ENCODE results near the gene CLIC4. TPM values are rescaled to one million over a fixed set of nuclear protein-coding genes. Genes with fewer than 3 reads are reported as not detected.

The CLIC4 gene
- total and polyA plus RNA-seq, 2 of the 8 experiments (the other 6 are each of a cell fraction or from before 2014, with no cell fraction given): 77.5 to 293 TPM

- TF ChIP-seq CHD7 (IDR thresholded peaks at IDR 0.05; ENCODE audit: insufficient replicate concordance, low read length) (no peak), TEAD4 (IDR thresholded peaks at IDR 0.05; ENCODE audit: low read depth, low read length) (no peak), MAX (IDR thresholded peaks at IDR 0.05) (no peak), POLR2AphosphoS5 (IDR thresholded peaks at IDR 0.05; ENCODE audit: low read depth, low read length) (no peak), ZNF274 (IDR thresholded peaks at IDR 0.05; ENCODE audit: borderline replicate concordance, extremely low read depth, low read length) (no peak), CEBPB (IDR thresholded peaks at IDR 0.05; ENCODE audit: low read depth, low read length) (no peak), TAF1 (IDR thresholded peaks at IDR 0.05; ENCODE audit: low read depth, low read length) (no peak), KDM4A (IDR thresholded peaks at IDR 0.05; ENCODE audit: low read depth, low read length, severe bottlenecking) (no peak), EGR1 (IDR thresholded peaks at IDR 0.05; ENCODE audit: borderline replicate concordance, low read depth, low read length) (no peak), EP300 (IDR thresholded peaks at IDR 0.05; ENCODE audit: borderline replicate concordance in 1 of 2, low read depth in 2 of 2, low read length in 2 of 2) (no peak)
- TF ChIP-seq, protein P1, sequence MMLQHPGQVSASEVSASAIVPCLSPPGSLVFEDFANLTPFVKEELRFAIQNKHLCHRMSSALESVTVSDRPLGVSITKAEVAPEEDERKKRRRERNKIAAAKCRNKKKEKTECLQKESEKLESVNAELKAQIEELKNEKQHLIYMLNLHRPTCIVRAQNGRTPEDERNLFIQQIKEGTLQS (IDR thresholded peaks at IDR 0.05; ENCODE audit: insufficient read depth, low read depth, low read length): no peak
Measured at GRCh38 chr1:24858277-24858676, 113.0 kb downstream of the CLIC4 start (continued).
